HG03439 (cell line): Measurements from ENCODE around the gene GJB5.

Experiments
- ATAC-seq: cut with Tn5 transposase; IDR thresholded peaks from one replicate; pipeline ENCODE4 v1.9.1; 2021; ENCODE audit warnings: mild to moderate bottlenecking, moderate library complexity; ENCODE audit not compliant: unreplicated experiment

GJB5 gene

DNA sequence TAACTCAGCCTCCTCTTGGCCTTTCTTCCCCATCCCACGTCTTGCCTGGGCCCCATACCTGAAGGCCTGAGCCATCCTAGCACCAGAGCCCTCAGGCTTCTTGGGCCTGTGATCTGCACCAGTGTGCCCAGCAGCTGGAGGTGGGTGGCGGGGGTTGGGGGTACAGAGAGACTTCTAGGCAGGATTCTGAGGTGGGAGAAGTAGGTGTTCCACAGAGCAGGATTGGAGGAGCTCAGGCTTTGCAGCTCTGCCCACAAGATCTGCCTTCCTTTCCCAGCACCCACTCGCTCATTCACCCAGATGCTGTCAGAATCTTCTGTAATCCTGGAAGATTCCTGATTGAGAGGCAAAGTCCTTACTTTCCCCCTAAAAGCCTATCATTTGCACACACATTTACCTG is 10.0 kb upstream of the GJB5 start:
- no peak for ATAC-seq

DNA sequence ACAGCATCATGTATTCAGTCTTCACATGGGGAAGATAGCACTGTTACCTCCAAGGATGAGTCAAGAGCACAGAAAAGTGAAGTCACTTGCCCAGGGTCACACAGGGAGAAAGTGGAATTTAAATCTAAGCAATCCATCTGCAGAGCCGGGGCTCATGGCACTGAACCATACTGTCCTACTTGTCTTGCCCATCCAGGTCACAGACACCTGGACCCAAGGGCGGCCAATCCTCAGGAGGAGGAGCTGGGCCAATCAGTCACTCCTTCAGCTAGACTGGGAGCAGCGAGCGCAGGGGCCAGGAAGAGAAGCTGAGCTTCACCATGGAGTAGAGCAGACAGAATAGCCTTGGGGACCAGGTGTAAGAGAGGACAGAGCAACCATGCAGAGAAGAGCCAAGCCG is 9.2 kb upstream of the GJB5 start:
- ATAC-seq: no peak

DNA sequence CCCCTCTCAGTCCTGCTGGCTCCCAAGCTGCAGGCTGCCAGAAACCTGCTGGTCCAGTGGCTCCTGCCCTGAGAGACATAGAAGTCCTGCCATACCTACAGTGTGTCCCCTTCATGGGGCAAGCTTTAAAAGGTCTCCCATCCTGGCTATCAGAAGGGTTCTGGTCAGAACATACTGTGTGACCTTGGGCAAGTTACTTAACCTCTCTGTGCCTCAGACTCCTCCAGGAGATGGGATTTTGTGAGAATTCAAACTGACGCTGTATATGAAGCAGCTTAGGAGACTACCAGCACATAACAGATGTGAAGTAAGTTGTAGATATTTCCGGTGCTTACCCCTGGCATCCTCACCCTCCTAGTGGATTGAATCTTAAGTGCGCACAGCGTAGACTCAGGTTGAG is 8.7 kb upstream of the GJB5 start:
- no peak for ATAC-seq

DNA sequence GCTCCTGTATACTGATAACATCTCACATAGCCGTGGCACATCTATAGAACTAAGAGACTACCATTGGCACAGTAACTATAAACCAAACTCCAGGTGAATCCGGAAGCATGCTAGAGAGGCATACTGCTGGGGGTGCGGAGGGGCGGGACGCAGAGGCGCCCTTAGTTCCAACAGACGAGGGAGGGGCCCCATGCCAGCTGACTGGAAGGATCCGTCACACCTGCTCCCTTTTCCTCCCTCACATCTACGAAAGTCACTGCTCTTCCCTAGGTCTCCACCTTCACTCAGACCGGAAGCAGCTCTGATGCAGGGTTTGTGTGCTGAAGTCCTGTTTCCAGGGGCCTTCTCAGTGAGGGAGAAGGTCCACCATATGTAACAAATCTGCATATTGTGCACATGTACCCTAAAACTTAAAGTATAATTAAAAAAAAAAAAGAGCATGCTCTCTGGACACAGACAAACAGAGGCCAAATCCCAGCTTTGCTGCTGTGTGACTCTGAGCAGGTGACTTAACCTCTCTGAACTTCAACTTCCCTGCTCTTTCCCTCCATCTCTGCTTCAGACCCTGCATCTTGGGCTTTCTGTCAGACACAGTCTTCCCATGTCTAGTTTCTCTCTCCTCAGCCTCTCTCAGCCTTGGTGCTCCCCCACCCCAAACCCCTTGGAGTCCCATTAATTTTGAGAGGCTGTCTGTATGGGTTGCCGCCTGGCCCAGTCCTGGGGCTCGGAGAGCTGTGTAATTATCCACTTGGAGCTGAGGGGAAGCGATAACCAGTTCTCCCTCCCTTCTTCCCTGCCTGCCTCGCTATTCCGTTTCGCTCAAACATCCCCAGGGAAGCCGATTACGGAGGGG is 7.8 kb upstream of the GJB5 start:
- no peak for ATAC-seq

DNA sequence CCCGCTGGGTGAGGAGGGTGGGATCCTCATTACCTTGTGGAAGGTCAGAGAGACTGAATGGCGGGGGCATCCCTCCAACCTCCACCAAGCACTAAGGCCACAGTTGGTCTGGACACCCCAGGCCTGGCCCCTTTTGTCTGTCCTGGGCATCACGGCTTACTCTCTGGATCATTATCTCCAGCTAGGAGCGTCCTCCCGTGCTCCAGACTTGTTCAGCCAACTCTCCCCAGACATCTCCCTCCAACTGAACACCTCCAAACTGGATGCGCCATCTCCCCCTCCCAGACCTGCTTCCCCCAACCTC is 7.3 kb upstream of the GJB5 start:
- ATAC-seq: no peak

DNA sequence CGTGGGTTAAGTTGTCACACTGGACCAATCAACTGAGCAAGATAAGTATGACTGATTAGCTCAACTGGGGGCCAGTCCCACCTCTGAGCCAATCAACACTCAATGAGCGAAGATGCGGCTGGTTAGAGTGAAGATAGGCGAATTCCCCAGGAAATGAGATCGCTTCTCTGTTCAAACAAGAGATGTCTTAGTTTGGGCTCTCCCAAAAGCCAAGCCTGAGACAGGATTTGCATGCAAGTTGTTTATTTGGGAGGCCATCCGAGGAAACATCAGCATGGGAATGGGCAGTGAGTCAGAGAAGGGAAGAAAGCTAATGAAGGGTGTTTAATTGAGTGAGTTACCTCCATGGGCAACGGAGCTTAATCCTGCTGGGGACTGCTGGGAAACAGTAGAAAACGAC is 4.9 kb upstream of the GJB5 start:
- ATAC-seq: no peak

DNA sequence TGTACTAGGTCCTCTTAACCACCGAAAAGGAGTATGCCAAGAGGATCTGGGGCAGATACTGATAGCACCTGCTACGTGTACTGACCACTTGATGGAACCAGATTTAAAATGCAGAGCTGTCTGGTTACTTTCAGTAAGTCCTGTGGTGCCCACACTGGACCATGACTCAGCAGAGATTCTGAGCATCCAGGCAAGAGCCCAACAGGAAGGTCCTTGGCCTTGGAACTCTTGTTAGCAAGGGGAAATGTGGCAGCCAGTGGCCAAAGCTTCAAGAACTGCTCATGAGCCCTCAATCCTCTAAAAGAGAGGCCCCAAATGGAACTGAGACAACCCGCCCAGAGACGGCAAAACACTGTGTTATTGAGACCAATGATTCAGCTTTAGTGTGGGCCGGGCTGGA is 4.2 kb upstream of the GJB5 start:
- no peak for ATAC-seq

DNA sequence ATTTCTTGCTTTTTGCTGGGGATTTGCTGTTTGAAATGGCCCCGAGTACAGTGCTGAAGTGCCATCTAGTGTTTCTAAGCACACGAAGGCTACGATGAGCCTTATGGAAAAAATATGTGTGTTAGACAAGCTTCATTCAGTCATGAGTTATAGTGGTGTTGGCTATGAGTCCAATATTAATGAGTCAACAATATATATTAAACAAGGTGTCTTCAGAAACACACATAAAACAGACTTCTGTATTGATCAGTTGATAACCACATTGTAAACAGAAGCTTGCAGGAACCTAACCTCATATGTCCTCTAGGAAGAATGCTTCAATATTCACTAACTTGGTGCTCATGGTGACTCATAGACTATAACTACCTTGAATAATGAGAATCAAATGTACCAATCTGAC is 1.7 kb upstream of the GJB5 start:
- no peak for ATAC-seq

DNA sequence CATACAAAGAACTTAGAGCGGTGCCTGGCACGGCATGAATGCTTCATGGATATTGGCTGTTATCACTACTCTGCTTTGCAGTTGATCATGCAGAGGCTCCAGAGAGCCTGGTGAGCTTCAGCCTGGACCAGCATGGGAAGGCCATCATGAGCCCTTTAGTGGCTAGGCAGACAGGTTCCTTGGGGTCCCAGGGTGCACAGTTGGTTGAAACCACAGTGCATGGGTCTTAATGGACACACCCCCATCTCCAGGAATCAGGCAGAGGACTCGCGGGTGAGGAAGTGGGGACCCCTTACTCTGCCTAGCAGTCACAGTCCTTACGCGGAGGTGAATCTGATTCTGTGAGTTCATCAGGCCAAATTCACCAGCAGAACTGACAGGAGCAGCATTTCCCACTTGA is 1.1 kb downstream of the GJB5 start:
- no peak for ATAC-seq

DNA sequence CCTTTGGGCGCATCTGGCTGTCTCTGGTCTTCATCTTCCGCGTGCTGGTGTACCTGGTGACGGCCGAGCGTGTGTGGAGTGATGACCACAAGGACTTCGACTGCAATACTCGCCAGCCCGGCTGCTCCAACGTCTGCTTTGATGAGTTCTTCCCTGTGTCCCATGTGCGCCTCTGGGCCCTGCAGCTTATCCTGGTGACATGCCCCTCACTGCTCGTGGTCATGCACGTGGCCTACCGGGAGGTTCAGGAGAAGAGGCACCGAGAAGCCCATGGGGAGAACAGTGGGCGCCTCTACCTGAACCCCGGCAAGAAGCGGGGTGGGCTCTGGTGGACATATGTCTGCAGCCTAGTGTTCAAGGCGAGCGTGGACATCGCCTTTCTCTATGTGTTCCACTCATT is 2.5 kb downstream of the GJB5 start:
- ATAC-seq: no peak

DNA sequence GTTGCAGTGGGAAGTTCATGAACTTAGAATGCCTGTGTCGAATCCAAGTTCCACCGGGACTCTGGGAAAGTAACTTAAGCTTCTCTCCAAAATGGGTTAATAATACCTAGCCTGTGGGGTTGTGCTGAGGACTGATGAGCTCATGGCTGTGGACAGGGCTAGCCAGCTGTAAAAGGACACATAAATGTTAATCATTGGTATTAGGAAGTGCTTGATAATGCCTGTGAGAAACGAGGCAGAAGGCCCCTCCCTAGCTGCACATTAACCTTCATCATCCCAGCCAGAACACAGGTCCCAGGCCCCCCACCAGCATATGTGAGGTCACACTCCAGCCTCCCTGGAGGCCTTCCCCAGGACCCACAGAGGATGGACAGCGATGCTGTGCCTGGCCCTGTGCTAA is 3.9 kb downstream of the GJB5 start:
- ATAC-seq: no peak

DNA sequence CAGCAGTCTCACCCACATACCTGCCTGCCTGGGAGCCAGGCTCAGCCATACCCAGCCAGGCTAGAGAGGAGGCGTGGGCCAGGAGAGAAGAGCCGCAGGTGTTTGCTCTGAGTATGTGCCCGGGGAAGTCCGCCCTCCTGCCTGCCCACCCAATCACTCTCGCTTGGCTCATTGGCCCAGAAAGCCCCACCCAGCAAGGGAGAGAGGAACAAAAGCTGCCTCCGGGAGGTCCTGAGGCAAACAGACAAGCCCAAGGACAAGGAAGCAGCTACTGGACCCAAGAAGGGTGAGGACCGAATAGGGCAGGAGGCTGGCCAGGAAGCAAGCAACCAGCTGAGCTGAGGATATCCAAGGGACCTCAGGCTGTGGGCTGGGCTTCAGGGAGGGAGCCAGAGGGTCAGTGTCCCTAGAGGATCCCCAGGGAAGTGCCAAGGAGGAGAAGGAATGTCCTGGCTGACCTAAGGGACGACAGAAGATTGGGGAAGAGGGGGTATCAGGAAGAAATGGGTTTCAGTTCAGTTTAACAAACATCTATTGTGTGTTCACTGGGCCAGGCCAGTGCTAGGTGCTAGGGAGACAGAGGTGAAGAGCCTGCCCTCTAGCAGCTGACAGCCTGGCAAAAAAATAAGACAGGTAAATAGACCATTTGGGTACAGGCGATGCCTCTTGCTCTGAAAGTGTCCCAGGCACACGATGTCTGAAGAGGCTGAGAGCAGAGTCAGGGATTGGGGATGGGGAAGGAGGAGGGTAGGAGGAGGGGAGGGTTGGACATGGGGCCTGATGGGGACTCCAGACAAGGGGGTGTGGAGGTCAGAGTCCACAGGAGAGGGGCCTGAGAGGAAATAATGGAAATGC is 4.9 kb downstream of the GJB5 start, which contains the start of gene GJB4:
TSS of gene GJB4 (plus strand) at position 238 of the 855 bp plus-strand sequence. CDS start 1,515 bp downstream, outside the sequence.
- ATAC-seq: no peak

DNA sequence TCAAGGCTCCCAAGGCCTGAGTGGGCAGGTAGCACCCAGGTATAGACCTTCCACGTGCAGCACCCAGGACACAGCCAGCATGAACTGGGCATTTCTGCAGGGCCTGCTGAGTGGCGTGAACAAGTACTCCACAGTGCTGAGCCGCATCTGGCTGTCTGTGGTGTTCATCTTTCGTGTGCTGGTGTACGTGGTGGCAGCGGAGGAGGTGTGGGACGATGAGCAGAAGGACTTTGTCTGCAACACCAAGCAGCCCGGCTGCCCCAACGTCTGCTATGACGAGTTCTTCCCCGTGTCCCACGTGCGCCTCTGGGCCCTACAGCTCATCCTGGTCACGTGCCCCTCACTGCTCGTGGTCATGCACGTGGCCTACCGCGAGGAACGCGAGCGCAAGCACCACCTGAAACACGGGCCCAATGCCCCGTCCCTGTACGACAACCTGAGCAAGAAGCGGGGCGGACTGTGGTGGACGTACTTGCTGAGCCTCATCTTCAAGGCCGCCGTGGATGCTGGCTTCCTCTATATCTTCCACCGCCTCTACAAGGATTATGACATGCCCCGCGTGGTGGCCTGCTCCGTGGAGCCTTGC is 6.4 kb downstream of the GJB5 start:
- ATAC-seq: no peak

DNA sequence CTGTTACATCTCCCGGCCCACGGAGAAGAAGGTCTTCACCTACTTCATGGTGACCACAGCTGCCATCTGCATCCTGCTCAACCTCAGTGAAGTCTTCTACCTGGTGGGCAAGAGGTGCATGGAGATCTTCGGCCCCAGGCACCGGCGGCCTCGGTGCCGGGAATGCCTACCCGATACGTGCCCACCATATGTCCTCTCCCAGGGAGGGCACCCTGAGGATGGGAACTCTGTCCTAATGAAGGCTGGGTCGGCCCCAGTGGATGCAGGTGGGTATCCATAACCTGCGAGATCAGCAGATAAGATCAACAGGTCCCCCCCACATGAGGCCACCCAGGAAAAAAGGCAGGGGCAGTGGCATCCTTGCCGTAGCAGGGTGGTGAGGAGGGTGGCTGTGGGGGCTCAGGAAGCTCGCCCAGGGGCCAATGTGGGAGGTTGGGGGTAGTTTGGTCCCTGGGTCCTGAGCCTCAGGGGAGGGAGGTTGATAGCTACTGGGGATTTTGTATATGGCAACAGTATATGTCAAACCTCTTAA is 7.0 kb downstream of the GJB5 start:
- no peak for ATAC-seq

DNA sequence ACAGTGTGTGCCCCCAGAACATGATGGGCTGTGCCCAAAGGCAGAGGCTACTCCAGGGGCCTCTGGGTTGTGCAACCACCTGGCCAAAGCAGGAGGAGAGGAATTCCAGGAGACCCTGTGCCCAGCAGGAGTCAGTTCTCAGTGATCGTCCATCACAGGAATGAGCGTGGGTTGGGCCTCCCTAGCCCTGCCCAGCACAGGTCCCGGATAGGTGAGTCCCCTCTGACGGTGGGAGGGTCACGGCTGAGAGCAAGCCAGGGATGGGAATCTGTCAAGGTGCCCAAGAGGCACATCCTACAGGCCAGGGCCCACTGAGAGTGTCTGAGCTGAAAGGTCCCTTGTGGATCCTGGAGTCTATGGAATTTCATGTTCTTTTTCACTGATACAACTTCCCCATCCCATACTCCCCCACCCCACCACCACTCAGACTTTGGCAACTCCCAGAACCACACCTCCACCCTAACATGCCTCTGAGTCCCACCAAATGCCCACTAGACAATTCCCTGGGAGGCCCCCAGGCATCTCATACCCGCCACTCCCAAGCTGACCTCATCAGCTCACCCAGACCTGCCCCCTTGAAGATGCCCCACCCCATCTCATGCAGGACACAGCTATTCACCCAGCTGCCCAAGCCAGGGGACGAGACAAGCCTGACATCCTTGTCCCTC is 7.8 kb downstream of the GJB5 start:
- no peak for ATAC-seq

DNA sequence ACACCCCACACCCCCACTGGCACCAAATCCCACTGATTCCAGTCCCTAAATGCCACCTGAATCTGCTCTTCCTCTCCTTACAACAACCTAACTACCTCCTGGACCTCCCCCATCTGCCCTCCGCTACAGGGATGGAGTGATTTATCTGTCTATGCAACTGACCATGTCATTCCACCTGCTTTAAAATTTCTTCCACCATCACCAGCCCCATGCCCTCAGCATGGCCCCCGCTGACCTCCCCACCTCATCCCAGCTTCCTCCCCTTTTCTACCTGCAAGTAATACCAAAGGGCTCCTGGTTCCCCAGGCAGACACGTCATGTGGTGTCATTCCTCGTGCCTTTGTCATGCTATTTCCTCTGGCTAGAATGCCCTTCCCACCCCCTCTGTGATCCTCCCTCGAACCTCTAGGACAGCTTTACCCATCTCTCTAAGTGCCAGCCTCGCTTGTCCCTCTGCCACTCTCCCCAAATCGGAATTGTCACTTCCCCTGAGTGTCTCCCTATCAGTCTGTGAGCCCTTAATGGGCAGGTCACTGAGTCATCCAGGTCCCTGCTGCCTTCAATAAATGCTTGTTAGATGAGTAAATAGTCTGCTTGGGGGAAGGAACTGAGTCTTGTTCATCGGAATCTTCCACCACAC is 8.4 kb downstream of the GJB5 start:
- ATAC-seq: no peak

DNA sequence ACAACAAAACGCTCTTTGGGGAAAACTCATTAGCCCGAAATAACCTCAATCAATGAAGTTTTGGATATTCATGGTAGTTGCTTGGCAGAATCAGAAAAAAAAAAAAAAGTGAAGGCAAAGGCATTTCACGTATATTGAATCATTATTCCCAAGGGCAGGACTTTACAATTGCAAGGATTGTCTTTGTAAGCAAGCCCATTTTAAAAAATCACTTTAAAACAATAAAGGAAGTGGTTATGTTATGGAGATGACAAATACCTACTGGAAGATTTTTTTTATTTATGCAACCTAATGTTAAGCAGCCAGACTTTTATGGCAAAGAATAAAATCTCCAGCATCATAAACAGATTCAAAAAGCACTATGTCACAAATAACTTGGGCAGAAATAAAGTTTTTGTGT is 14.0 kb downstream of the GJB5 start:
- ATAC-seq: no peak

DNA sequence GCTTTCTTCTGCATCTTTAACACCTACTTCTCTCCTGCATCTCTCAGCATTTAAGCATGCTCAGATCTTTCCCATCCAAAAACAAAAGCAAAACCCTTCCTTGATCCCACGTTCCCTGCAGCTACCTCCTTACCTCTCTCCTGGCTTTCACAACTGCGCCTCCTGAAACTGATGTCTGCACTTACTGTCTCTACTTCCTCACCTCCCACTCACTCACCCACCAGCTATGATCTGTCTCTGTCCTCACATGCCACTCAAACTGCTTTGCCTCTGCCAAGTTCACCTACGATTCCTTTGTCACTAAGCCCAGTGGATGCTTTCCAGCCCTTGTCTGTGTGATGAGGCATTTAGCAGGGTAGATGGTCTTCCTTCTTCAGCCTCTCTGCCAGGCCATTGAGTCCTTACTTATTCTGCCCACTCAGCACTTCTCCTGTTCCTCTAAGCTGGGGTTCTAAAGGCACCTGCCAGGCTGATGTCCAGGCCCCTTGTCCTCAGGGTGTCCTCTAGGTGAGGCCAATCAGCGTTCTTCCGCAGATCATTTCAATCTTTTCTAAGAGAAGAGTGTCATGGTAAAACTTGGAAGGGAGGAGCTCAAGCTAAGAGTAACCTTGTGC is 16.2 kb downstream of the GJB5 start:
- no peak for ATAC-seq

DNA sequence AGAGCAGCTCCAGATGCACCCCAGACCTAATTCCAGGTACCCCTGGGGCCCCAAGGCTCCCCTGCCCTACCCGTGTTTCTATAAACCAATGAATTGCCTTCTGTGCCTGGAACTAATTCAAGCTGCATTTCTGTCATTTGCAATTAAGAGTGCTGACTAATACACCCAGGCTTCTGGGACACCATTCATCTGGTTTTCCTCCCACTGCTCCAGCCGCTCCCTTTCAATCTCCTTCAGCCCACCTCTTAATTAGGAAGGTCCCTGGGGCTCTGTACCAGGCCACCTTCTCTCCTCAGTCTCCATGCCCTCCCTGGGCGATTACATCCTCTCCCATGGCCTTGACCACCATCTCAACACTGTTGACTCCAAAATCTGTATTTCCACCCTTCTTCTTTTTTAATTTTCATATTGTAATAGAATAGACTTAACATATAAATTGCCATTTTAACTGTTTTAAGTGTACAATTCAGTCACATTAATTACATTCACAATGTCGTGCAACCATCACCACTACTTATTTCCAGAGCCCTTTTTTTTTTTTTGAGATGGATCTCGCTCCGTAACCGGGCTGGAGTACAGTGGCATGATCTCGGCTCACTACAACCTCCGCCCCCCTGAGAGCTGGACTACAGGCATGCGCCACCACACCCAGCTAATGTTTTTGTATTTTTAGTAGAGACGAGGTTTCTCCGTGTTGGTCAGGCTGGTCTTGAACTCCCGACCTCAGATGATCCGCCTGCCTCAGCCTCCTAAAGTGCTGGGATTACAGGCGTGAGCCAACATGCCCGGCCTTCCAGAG is 16.9 kb downstream of the GJB5 start:
- no peak for ATAC-seq
